Measurements from ENCODE around the gene DUXA.
A peak's percentile ranks its signal among the peaks of the same experiment; 100 is the strongest.
"Not testable (repeated sequence)": the region's sequence is repeated elsewhere in the genome, so short reads cannot be mapped to it uniquely, and the experiment has no call there.

Gene DUXA

GRCh38 chr19:57167385-57167784 is at the start of gene DUXA:
TSS of gene DUXA (minus strand) at chr19:57167485. CDS start at chr19:57167443, 42 bp downstream.
- no peak for DNase-seq

GRCh38 chr19:57212109-57212508 is 44.8 kb upstream of the DUXA start:
- DNase-seq: no peak

- DNase-seq: peak in 1 of 56 donors; percentile 3
Measured at GRCh38 chr19:57210381-57210780, 43.1 kb upstream of the DUXA start.

- DNase-seq: no peak
Measured at GRCh38 chr19:57202160-57202559, 34.9 kb upstream of the DUXA start.

- not testable (repeated sequence) for DNase-seq
Measured at GRCh38 chr19:57197874-57198273, 30.6 kb upstream of the DUXA start.

GRCh38 chr19:57192993-57193392 is 25.7 kb upstream of the DUXA start:
- no peak for DNase-seq

- DNase-seq: peak in 1 of 56 donors; percentile 22
Measured at GRCh38 chr19:57192077-57192420, 24.8 kb upstream of the DUXA start.

- DNase-seq: peak; percentile 25 to 92 (median 77)
Measured at GRCh38 chr19:57191141-57192076, 24.1 kb upstream of the DUXA start, which contains the start of gene ZNF264. TSS of gene ZNF264 (plus strand) at chr19:57191500. CDS start at chr19:57191914, 414 bp downstream.

- no peak for DNase-seq
Measured at GRCh38 chr19:57190301-57190700, 23.0 kb upstream of the DUXA start.

- peak in 40 of 56 donors; percentile 0 to 37 (median 12) for DNase-seq
Measured at GRCh38 chr19:57171551-57172081, 4.3 kb upstream of the DUXA start.

GRCh38 chr19:57165846-57166245 is 1.4 kb downstream of the DUXA start:
- no peak for DNase-seq

GRCh38 chr19:57161985-57162539 is 5.2 kb downstream of the DUXA start:
- DNase-seq: no peak

GRCh38 chr19:57152921-57153320 is 14.4 kb downstream of the DUXA start:
- DNase-seq: no peak

- no peak for DNase-seq
Measured at GRCh38 chr19:57141699-57142098, 25.6 kb downstream of the DUXA start.

GRCh38 chr19:57135797-57136196 is 31.5 kb downstream of the DUXA start:
- no peak for DNase-seq

GRCh38 chr19:57127403-57127802 is 39.9 kb downstream of the DUXA start:
- DNase-seq: not testable (repeated sequence)

- no peak for DNase-seq
Measured at GRCh38 chr19:57123882-57124281, 43.4 kb downstream of the DUXA start.

- DNase-seq: no peak
Measured at GRCh38 chr19:57118848-57119247, 48.4 kb downstream of the DUXA start.

GRCh38 chr19:57113501-57113900 is 53.8 kb downstream of the DUXA start:
- not testable (repeated sequence) for DNase-seq

- DNase-seq: no peak
Measured at GRCh38 chr19:57111329-57111644, 56.0 kb downstream of the DUXA start.

- no peak for DNase-seq
Measured at GRCh38 chr19:57110592-57111328, 56.5 kb downstream of the DUXA start.

GRCh38 chr19:57106722-57107235 is 60.5 kb downstream of the DUXA start:
- DNase-seq: no peak

Measured in amygdala (tissue), 56 donors.